ENCODE data around the gene HOXA5. TPM values are rescaled to one million over a fixed set of nuclear protein-coding genes. Genes with fewer than 3 reads are reported as not detected.
A peak's percentile ranks its signal among the peaks of the same experiment; 100 is the strongest.

HOXA5 gene
- total RNA-seq, 2 donors from 2014 or later, result 9.6 to 18.7 TPM

GRCh38 chr7:27128776-27129728 is 14.4 kb downstream of the HOXA5 start:
- peak overlapping the region; percentile 60 for H3K4me3 ChIP-seq
- peak overlapping the region; percentile 81 for H3K27ac ChIP-seq
- TF ChIP-seq CTCF (IDR thresholded peaks at IDR 0.05), result no peak
- no peaks in the 10 kb centered on the region for H3K4me1 ChIP-seq
- peak; percentile 47 for DNase-seq
- no peaks in the 10 kb centered on the region for H3K27me3 ChIP-seq
- H3K9ac ChIP-seq (ENCODE audit: low read depth in 2 of 2, low read length in 2 of 2), result peak overlapping the region; percentile 68 to 76
- intact Hi-C loops (cut with DNase I), result no loop called here
- no peaks in the 10 kb centered on the region for H3K36me3 ChIP-seq
- H3K9me3 ChIP-seq, result no peaks in the 10 kb centered on the region

GRCh38 chr7:27128034-27128433 is 15.4 kb downstream of the HOXA5 start:
- peak overlapping the region in 1 of 2 donors; percentile 36 for H3K9ac ChIP-seq (ENCODE audit: low read depth in 2 of 2, low read length in 2 of 2)
- H3K27ac ChIP-seq, result no peak overlapping the region
- no peaks in the 10 kb centered on the region for H3K27me3 ChIP-seq
- DNase-seq, result peak; percentile 26
- H3K4me1 ChIP-seq, result no peaks in the 10 kb centered on the region
- intact Hi-C loops (cut with DNase I), result no loop called here
- TF ChIP-seq CTCF (IDR thresholded peaks at IDR 0.05), result no peak
- no peak overlapping the region for H3K4me3 ChIP-seq
- H3K9me3 ChIP-seq, result no peaks in the 10 kb centered on the region
- H3K36me3 ChIP-seq, result no peaks in the 10 kb centered on the region

GRCh38 chr7:27126596-27127327 is 16.7 kb downstream of the HOXA5 start:
- intact Hi-C loops (cut with DNase I), result no loop called here
- Histone ChIP-seq H3K4me3 (no peak overlapping the region), H3K27me3 (no peaks in the 10 kb centered on the region), H3K9ac (ENCODE audit: low read depth in 2 of 2, low read length in 2 of 2) (peak overlapping the region in 1 of 2 donors; percentile 44), H3K27ac (no peak overlapping the region), H3K4me1 (no peaks in the 10 kb centered on the region), H3K36me3 (no peaks in the 10 kb centered on the region), H3K9me3 (no peaks in the 10 kb centered on the region)
- peak; percentile 18 for DNase-seq
- no peak for TF ChIP-seq CTCF (IDR thresholded peaks at IDR 0.05)

- H3K9ac ChIP-seq (ENCODE audit: low read depth in 2 of 2, low read length in 2 of 2), result peak overlapping the region in 1 of 2 donors; percentile 87
- H3K27ac ChIP-seq, result no peak overlapping the region
These were observed 17.5 kb downstream of the HOXA5 start for GRCh38 chr7:27125986-27126394.

More at GRCh38 chr7:27125986-27126394, 17.5 kb downstream of the HOXA5 start:
- Histone ChIP-seq H3K36me3 (no peaks in the 10 kb centered on the region), H3K4me3 (no peak overlapping the region), H3K4me1 (peaks cover 3% of the 10 kb centered on the region), H3K27me3 (no peaks in the 10 kb centered on the region), H3K9me3 (no peaks in the 10 kb centered on the region)
- intact Hi-C loops (cut with DNase I), result no loop called here
- DNase-seq, result no peak
- TF ChIP-seq CTCF (IDR thresholded peaks at IDR 0.05), result no peak

Data from colonic mucosa (tissue), 4 donors.